HG03066 (cell line): Measurements from ENCODE around the gene MBOAT7.
A peak's percentile ranks its signal among the peaks of the same experiment; 100 is the strongest.
"Not testable (repeated sequence)": the region's sequence is repeated elsewhere in the genome, so short reads cannot be mapped to it uniquely, and the experiment has no call there.

Experiments used
- ATAC-seq: cut with Tn5 transposase; IDR thresholded peaks from one replicate; pipeline ENCODE4 v1.9.1; 2021; ENCODE audit warnings: low read depth; ENCODE audit not compliant: unreplicated experiment

Gene MBOAT7

GRCh38 chr19:54190503-54191010 lies 1.2 kb upstream of the MBOAT7 start:
- ATAC-seq, result peak; percentile 46

- ATAC-seq, result peak; percentile 42
Measured at GRCh38 chr19:54189735-54190502, 539 bp upstream of the MBOAT7 start.

- no peak for ATAC-seq
Measured at GRCh38 chr19:54188215-54188871, 1.0 kb downstream of the MBOAT7 start.

GRCh38 chr19:54186934-54187381 lies 2.4 kb downstream of the MBOAT7 start:
- no peak for ATAC-seq

- no peak for ATAC-seq
Measured at GRCh38 chr19:54186351-54186750, 3.0 kb downstream of the MBOAT7 start.

GRCh38 chr19:54183431-54183830 lies 5.9 kb downstream of the MBOAT7 start:
- no peak for ATAC-seq

- not testable (repeated sequence) for ATAC-seq
Measured at GRCh38 chr19:54181894-54182293, 7.5 kb downstream of the MBOAT7 start.

- no peak for ATAC-seq
Measured at GRCh38 chr19:54180691-54181091, 8.7 kb downstream of the MBOAT7 start.

- ATAC-seq, result no peak
Measured at GRCh38 chr19:54179921-54180461, 9.4 kb downstream of the MBOAT7 start.

- no peak for ATAC-seq
Measured at GRCh38 chr19:54179262-54179852, 10.0 kb downstream of the MBOAT7 start.

GRCh38 chr19:54178581-54179261 lies 10.7 kb downstream of the MBOAT7 start:
- no peak for ATAC-seq

GRCh38 chr19:54173951-54174834 lies 15.2 kb downstream of the MBOAT7 start:
- ATAC-seq, result no peak

GRCh38 chr19:54173359-54173699 lies 16.1 kb downstream of the MBOAT7 start:
- no peak for ATAC-seq

GRCh38 chr19:54172471-54173358 lies 16.7 kb downstream of the MBOAT7 start, which contains the start of gene TMC4:
Gene TMC4, minus strand, starts transcription at chr19:54173160. Its CDS starts 43 bp downstream, at chr19:54173117.
- ATAC-seq, result no peak

GRCh38 chr19:54171736-54172431 lies 17.5 kb downstream of the MBOAT7 start:
- ATAC-seq, result not testable (repeated sequence)

- ATAC-seq, result no peak
Measured at GRCh38 chr19:54169149-54169740, 20.1 kb downstream of the MBOAT7 start.

- ATAC-seq, result no peak
Measured at GRCh38 chr19:54168174-54168917, 21.0 kb downstream of the MBOAT7 start.
